Sigmoid colon (tissue), 7 donors: ENCODE results near the gene FAM8A1. TPM values are rescaled to one million over a fixed set of nuclear protein-coding genes. Genes with fewer than 3 reads are reported as not detected.

ENCODE experiments used
- DNase-seq: peaks from one replicate; pipeline ENCODE4 v3.0.0-alpha.2; 2019
- H3K27ac ChIP-seq, 4 donors: fragments of 200-600 bp; sonication (generic); one replicate each; pipeline ENCODE4 v1.5.1; 2016 to 2019; ENCODE audit warnings: mild to moderate bottlenecking in 1 of 4
- H3K27me3 ChIP-seq, 3 donors: fragments of 200-600 bp; sonication (generic); one replicate each; pipeline ENCODE4 v1.5.1; 2019; ENCODE audit warnings: mild to moderate bottlenecking in 1 of 3
- H3K36me3 ChIP-seq, 4 donors: fragments of 200-600 bp; sonication (generic); one replicate each; pipeline ENCODE4 v1.5.1; 2016 to 2019
- H3K4me1 ChIP-seq, 4 donors: fragments of 200-600 bp; sonication (generic); one replicate each; pipeline ENCODE4 v1.5.1; 2017 to 2019
- H3K4me3 ChIP-seq, 4 donors: fragments of 200-600 bp; sonication (generic); one replicate each; pipeline ENCODE4 v1.5.1; 2017 to 2019; ENCODE audit warnings: mild to moderate bottlenecking in 2 of 4, moderate library complexity in 1 of 4
- H3K9me3 ChIP-seq, 4 donors: fragments of 200-600 bp in 3 of 4; sonication (generic) in 3 of 4; one replicate each; pipeline versions ENCODE4 v1.5.1 to v1.6.1; 2013 to 2019
- EP300 ChIP-seq, 4 donors: sonication (generic); formaldehyde crosslinking; IDR thresholded peaks; one replicate each; pipeline ENCODE4 v1.6.1; 2017; ENCODE audit warnings: antibody characterized with exemption in 4 of 4
- POLR2A ChIP-seq, 2 donors: fragments of 450-650 bp; IDR thresholded peaks; one replicate each; pipeline ENCODE4 v1.6.1; 2016; ENCODE audit warnings: antibody characterized with exemption in 2 of 2, mild to moderate bottlenecking in 2 of 2, moderate library complexity in 2 of 2
- POLR2AphosphoS5 ChIP-seq, 4 donors: sonication (generic); formaldehyde crosslinking; IDR thresholded peaks; one replicate each; pipeline ENCODE4 v1.6.1; 2017; ENCODE audit warnings: antibody characterized with exemption in 4 of 4
- whole genome bisulfite sequencing, 2 donors: extraction: QIAGEN DNeasy Blood & Tissue Kit; methylation state at CpG; one replicate each; pipeline ENCODE4 v1.1.7; 2013; 5-methylcytosine and 5-hydroxymethylcytosine counted together
- intact Hi-C: fragments of 100-400 bp; cut with DNase I; formaldehyde crosslinking; loops from one replicate; pipeline ENCODE4 v1.15.1; 2023
- polyA plus RNA-seq, 3 donors: library from polyadenylated mRNA; stranded (reverse); fragments of 200-250 nt; gene quantifications; one replicate each; pipeline ENCODE4 v1.2.3, GENCODE V29; 2013
- total RNA-seq, 4 donors: library from RNA; depleted of rRNA; stranded (reverse); fragments of >200 nt; gene quantifications; one replicate each; pipeline ENCODE4 v1.1.0, GENCODE V29; 2016
- TF ChIP-seq, protein P1 (sequence below), 4 experiments: fragments of 450-650 bp in 3 of 4; fragments of 200-600 bp in 1 of 4; IDR thresholded peaks; one replicate each; pipeline ENCODE4 v1.5.1; 2016 to 2019; ENCODE audit warnings: antibody characterized with exemption in 4 of 4, mild to moderate bottlenecking in 3 of 4, moderate library complexity in 2 of 4
- donor health status: healthy with polysubstance abuse.
- donor health status: Bipolar disorder and iron deficiency.
- donor health status: healthy.

The FAM8A1 gene
- total and polyA plus RNA-seq, 7 donors, result 9.0 to 70.4 (median 39.0) TPM

DNA sequence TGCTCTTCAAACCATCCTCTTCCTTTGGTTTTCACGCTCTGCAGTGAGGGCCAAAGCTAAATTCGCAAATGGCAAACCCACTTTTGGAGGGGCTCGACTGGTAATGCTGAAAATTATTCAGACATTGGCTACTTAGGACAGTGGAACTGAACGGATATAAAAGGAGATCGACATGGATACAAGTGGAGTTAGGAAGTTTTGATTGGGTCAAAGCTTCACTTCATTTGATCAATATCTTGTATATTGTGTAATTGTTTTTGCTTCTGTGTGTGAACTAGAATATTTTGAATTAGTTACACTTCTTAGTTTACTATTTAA lies 1.2 kb downstream of the FAM8A1 start:
- Histone ChIP-seq H3K27ac (peak overlapping the region; percentile 92 to 99 (median 96)), H3K4me1 (peaks cover 0 to 23% (median 17%) of the 10 kb centered on the region in 4 donors), H3K27me3 (no peaks in the 10 kb centered on the region), H3K9me3 (no peaks in the 10 kb centered on the region), H3K36me3 (peaks cover under 1 to 38% (median 1%) of the 10 kb centered on the region in 4 donors), H3K4me3 (peak overlapping the region; percentile 82 to 100 (median 92))
- intact Hi-C loops, result loop anchor here (2.0 to 5.0 kb wide), 4 partner anchors 105 to 444 kb away; partner anchors contain the start of genes NUP153 and RBM24
- no peak for TF ChIP-seq POLR2A (IDR thresholded peaks at IDR 0.05)
- no peak for TF ChIP-seq POLR2AphosphoS5 (IDR thresholded peaks at IDR 0.05)
- TF ChIP-seq EP300 (IDR thresholded peaks at IDR 0.05), result no peak
- TF ChIP-seq, protein P1, sequence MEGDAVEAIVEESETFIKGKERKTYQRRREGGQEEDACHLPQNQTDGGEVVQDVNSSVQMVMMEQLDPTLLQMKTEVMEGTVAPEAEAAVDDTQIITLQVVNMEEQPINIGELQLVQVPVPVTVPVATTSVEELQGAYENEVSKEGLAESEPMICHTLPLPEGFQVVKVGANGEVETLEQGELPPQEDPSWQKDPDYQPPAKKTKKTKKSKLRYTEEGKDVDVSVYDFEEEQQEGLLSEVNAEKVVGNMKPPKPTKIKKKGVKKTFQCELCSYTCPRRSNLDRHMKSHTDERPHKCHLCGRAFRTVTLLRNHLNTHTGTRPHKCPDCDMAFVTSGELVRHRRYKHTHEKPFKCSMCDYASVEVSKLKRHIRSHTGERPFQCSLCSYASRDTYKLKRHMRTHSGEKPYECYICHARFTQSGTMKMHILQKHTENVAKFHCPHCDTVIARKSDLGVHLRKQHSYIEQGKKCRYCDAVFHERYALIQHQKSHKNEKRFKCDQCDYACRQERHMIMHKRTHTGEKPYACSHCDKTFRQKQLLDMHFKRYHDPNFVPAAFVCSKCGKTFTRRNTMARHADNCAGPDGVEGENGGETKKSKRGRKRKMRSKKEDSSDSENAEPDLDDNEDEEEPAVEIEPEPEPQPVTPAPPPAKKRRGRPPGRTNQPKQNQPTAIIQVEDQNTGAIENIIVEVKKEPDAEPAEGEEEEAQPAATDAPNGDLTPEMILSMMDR (IDR thresholded peaks at IDR 0.05), result no peak
- 4 to 18% methylated on average over 5 of the region's 5 CpGs for WGBS, 2 donors
- DNase-seq, result no peak

DNA sequence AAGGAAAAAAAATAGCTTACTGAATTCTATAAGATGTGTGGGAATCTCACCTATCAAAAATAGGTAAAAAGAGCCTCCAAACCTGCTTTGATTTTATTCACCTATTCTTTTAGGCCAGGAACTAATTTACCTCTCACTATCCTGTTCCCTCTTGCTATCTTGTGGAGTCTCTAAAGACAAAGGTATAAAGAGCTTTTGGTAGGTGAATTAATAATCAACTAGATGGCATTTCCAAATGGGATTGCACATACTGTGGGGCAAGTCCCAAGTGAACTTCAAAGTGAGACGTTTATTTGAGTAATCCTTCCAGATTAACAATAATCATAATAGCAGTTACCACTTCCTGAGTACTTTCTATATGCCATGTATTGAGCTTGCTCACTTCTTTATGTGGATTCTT lies 2.8 kb downstream of the FAM8A1 start:
- Histone ChIP-seq H3K27me3 (no peaks in the 10 kb centered on the region), H3K9me3 (no peaks in the 10 kb centered on the region), H3K4me3 (no peak overlapping the region), H3K4me1 (peaks cover 0 to 23% (median 17%) of the 10 kb centered on the region in 4 donors), H3K27ac (no peak overlapping the region), H3K36me3 (peaks cover 3 to 53% (median 6%) of the 10 kb centered on the region in 4 donors)
- no peak for TF ChIP-seq POLR2AphosphoS5 (IDR thresholded peaks at IDR 0.05)
- TF ChIP-seq, protein P1 (IDR thresholded peaks at IDR 0.05), result no peak
- TF ChIP-seq POLR2A (IDR thresholded peaks at IDR 0.05), result no peak
- TF ChIP-seq EP300 (IDR thresholded peaks at IDR 0.05), result no peak
- WGBS, 2 donors, result 0 to 29% methylated on average over 1 of the region's 1 CpG
- intact Hi-C loops, result loop anchor here (5.0 kb wide), 2 partner anchors 321 to 446 kb away; partner anchors contain the start of gene RBM24
- no peak for DNase-seq

DNA sequence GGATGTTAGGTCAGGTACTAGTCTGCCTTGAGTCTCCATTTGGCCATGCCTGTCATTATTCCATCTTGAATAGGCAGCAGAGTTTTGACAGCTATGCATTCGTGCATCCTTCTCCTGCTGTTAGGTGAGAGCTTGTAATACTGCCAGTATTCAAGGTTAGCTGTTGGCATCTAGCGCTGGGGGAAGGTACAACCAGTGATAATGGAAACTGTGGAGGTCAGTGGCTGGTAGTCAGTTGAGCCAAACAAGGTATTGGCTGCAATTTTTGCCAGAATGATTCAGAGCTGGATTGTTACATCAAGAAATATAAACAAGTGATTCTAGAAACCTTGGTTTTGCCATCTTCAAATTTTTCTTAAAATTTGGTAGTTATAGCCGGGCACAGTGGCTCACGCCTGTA lies 6.5 kb downstream of the FAM8A1 start:
- H3K4me3 ChIP-seq, result no peak overlapping the region
- H3K36me3 ChIP-seq, result peaks cover 3 to 76% (median 9%) of the 10 kb centered on the region in 4 donors
- H3K27me3 ChIP-seq, result no peaks in the 10 kb centered on the region
- TF ChIP-seq POLR2A (IDR thresholded peaks at IDR 0.05) (no peak), EP300 (IDR thresholded peaks at IDR 0.05) (no peak)
- TF ChIP-seq, protein P1 (IDR thresholded peaks at IDR 0.05), result no peak
- no peak for DNase-seq
- peaks cover 0 to 15% (median 9%) of the 10 kb centered on the region in 4 donors for H3K4me1 ChIP-seq
- intact Hi-C loops, result no loop called here
- WGBS, 2 donors, result 95 to 96% methylated on average over 4 of the region's 4 CpGs
- no peaks in the 10 kb centered on the region for H3K9me3 ChIP-seq
- no peak overlapping the region for H3K27ac ChIP-seq

DNA sequence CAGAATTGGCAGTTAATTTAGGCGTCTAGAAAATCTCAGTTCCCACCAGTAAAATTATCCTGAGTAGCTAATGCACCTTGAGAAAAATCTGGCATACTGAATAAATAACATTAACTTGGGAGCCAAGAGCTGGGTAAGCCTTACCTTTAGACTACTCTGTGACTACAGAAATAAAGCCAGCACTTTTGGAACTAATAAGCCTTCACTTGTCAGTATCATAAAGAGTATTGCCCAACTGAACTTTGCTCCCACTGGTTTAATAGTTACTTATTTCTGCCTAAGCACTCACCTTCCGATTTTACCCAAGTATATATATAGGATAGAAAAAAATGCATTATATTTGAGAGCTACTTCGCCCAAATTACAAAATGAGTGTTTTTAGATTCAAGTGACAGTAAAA lies 10.7 kb downstream of the FAM8A1 start:
- TF ChIP-seq POLR2A (IDR thresholded peaks at IDR 0.05), result no peak
- TF ChIP-seq, protein P1 (IDR thresholded peaks at IDR 0.05), result no peak
- no peak for TF ChIP-seq EP300 (IDR thresholded peaks at IDR 0.05)
- TF ChIP-seq POLR2AphosphoS5 (IDR thresholded peaks at IDR 0.05), result no peak
- H3K27me3 ChIP-seq, result no peaks in the 10 kb centered on the region
- no peaks in the 10 kb centered on the region for H3K4me1 ChIP-seq
- 25 to 70% methylated on average over 3 of the region's 3 CpGs for WGBS, 2 donors
- DNase-seq, result no peak
- intact Hi-C loops, result no loop called here
- H3K9me3 ChIP-seq, result no peaks in the 10 kb centered on the region
- H3K4me3 ChIP-seq, result no peak overlapping the region
- peaks cover 3 to 59% (median 12%) of the 10 kb centered on the region in 4 donors for H3K36me3 ChIP-seq
- H3K27ac ChIP-seq, result no peak overlapping the region

DNA sequence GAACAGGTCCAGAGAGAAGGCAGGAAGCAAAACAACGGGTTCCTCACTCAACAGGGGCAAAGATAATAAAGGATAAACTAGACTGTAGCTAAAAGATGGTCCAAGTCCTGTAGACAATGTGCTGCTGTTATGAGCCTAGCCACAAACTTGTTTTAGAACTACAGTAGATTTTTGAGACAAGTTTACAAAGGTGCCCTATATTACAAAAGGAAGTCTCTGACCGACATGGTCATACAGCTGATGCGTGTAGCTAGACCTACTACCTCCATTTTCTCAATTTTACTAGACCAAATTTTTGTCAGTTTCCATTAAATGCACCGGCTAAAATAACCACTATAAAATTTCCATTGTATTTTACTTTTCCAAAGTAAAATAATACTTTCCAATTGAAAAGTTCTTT lies 11.9 kb downstream of the FAM8A1 start:
- peaks cover 0 to 60% (median 10%) of the 10 kb centered on the region in 4 donors for H3K36me3 ChIP-seq
- no peak overlapping the region for H3K4me3 ChIP-seq
- H3K4me1 ChIP-seq, result no peaks in the 10 kb centered on the region
- no peaks in the 10 kb centered on the region for H3K9me3 ChIP-seq
- WGBS, 2 donors, result 67 to 80% methylated on average over 4 of the region's 4 CpGs
- H3K27me3 ChIP-seq, result no peaks in the 10 kb centered on the region
- no peak for DNase-seq
- TF ChIP-seq POLR2AphosphoS5 (IDR thresholded peaks at IDR 0.05) (no peak), POLR2A (IDR thresholded peaks at IDR 0.05) (no peak), EP300 (IDR thresholded peaks at IDR 0.05) (no peak)
- TF ChIP-seq, protein P1 (IDR thresholded peaks at IDR 0.05), result no peak
- no peak overlapping the region for H3K27ac ChIP-seq
- intact Hi-C loops, result no loop called here
